HCT116 (cell line): ENCODE data around the gene MIEF1. TPM values are rescaled to one million over a fixed set of nuclear protein-coding genes. Genes with fewer than 3 reads are reported as not detected.

Source experiments
- ATAC-seq: fragments of 200-7000 bp; cut with Tn5 transposase; 2 replicates; pipeline ENCODE4 v1.9.1; 2020; ENCODE audit warnings: mild to moderate bottlenecking, moderate library complexity
- BruUV-seq: library from RNA; stranded (reverse); fragments of 400-500 nt; replicated peaks from 2 replicates; lab custom pipeline; 2021; lab: Mats Ljungman, UMichigan
- CTCF ChIA-PET: fragments of 300-600 bp; sonication (Branson Sonifier 250); formaldehyde crosslinking; loops from one replicate; lab custom pipeline; 2021; ENCODE audit warnings: antibody characterized with exemption; lab: Charles Lee
- POLR2A ChIA-PET: fragments of 300-600, 350-600 bp; sonication (Branson Sonifier 250); formaldehyde crosslinking; loops from one replicate; lab custom pipeline; 2021; ENCODE audit warnings: antibody characterized with exemption; lab: Charles Lee
- RAD21 ChIA-PET, 2 experiments: fragments of 300-600 bp; sonication (Branson Sonifier 250); formaldehyde crosslinking; loops; one replicate each; lab custom pipeline; 2023; ENCODE audit warnings: low total read pairs in 2 of 2; ENCODE audit not compliant: uncharacterized antibody in 2 of 2, unreplicated experiment in 2 of 2, low non-redundant PET in 1 of 2; lab: Charles Lee
- DNase-seq: peaks from one replicate; pipeline ENCODE4 v3.0.0-alpha.2; 2010; ENCODE audit warnings: low read depth, low spot score
- H2AFZ ChIP-seq: fragments of 200-600 bp; shearing (Covaris generic), sonication (generic); 2 replicates; pipeline ENCODE4 v1.6.1; 2017; ENCODE audit warnings: low read depth, mixed run types, mixed read lengths, antibody characterized with exemption, low read length; ENCODE audit not compliant: poor library complexity, severe bottlenecking
- H3K27ac ChIP-seq: 2 replicates; pipeline ENCODE4 v1.5.1; 2012; ENCODE audit warnings: low read depth, low read length
- H3K27me3 ChIP-seq: fragments of 200-600 bp; sonication (generic); 2 replicates; pipeline ENCODE4 v1.6.1; 2016; ENCODE audit warnings: mixed run types, low read length, mixed read lengths; ENCODE audit not compliant: insufficient read depth
- H3K36me3 ChIP-seq, 2 experiments: fragments of 200-500 bp in 1 of 2; fragments of 200-600 bp in 1 of 2; sonication (Bioruptor generic) in 1 of 2; sonication (generic) in 1 of 2; 2 replicates each; pipeline versions ENCODE4 v1.5.1 to v1.6.1; 2014 to 2016; ENCODE audit warnings: low read length in 2 of 2, inconsistent platforms in 1 of 2, mixed read lengths in 1 of 2, mixed run types in 1 of 2; ENCODE audit not compliant: insufficient read depth in 2 of 2, control insufficient read depth in 1 of 2
- H3K4me1 ChIP-seq, 2 experiments: fragments of 200-600 bp in 1 of 2; sonication (generic) in 1 of 2; 2 replicates each; pipeline versions ENCODE4 v1.5.1 to v1.6.1; 2012 to 2017; ENCODE audit warnings: low read length in 2 of 2, inconsistent platforms in 1 of 2, mild to moderate bottlenecking in 1 of 2, mixed read lengths in 1 of 2, mixed run types in 1 of 2, moderate library complexity in 1 of 2; ENCODE audit not compliant: insufficient read depth in 2 of 2, control insufficient read depth in 1 of 2
- H3K4me2 ChIP-seq: fragments of 200-600 bp; sonication (generic); 2 replicates; pipeline ENCODE4 v1.6.1; 2017; ENCODE audit warnings: mixed run types, low read length, mixed read lengths
- H3K4me3 ChIP-seq, 2 experiments: fragments of 200-600 bp in 1 of 2; sonication (generic) in 1 of 2; replicated peaks in 1 of 2; 2 replicates each; pipeline ENCODE4 v1.5.1; 2011 to 2016; ENCODE audit warnings: low read length in 2 of 2, control low read depth in 1 of 2, low read depth in 1 of 2, mild to moderate bottlenecking in 1 of 2, mixed read lengths in 1 of 2, mixed run types in 1 of 2
- H3K79me2 ChIP-seq: fragments of 200-600 bp; sonication (generic); 2 replicates; pipeline ENCODE4 v1.6.1; 2017; ENCODE audit warnings: mild to moderate bottlenecking, mixed run types, low read length, moderate library complexity, mixed read lengths; ENCODE audit not compliant: insufficient read depth
- H3K9ac ChIP-seq: fragments of 200-600 bp; sonication (generic); 2 replicates; pipeline ENCODE4 v1.6.1; 2016; ENCODE audit warnings: low read length, mixed read lengths
- H3K9me2 ChIP-seq: fragments of 200-600 bp; sonication (generic), shearing (Covaris generic); 2 replicates; pipeline ENCODE4 v1.6.1; 2017; ENCODE audit warnings: mixed run types, mild to moderate bottlenecking, moderate library complexity; ENCODE audit not compliant: insufficient read depth
- H3K9me3 ChIP-seq, 2 experiments: fragments of 200-500 bp in 1 of 2; fragments of 200-600 bp in 1 of 2; sonication (Bioruptor generic) in 1 of 2; sonication (generic) in 1 of 2; 2 replicates each; pipeline ENCODE4 v1.6.1; 2014 to 2017; ENCODE audit warnings: low read length in 2 of 2, mixed read lengths in 2 of 2, inconsistent platforms in 1 of 2, low read depth in 1 of 2, mild to moderate bottlenecking in 1 of 2, mixed run types in 1 of 2, moderate library complexity in 1 of 2; ENCODE audit not compliant: control insufficient read depth in 1 of 2, insufficient read depth in 1 of 2
- H4K20me1 ChIP-seq: fragments of 200-600 bp; sonication (generic), shearing (Covaris generic); 2 replicates; pipeline ENCODE4 v1.6.1; 2017; ENCODE audit warnings: mixed run types, mild to moderate bottlenecking, moderate library complexity; ENCODE audit not compliant: insufficient read depth
- ATF3 ChIP-seq: IDR thresholded peaks from 2 replicates; pipeline ENCODE4 v1.6.1; 2012
- EGR1 ChIP-seq: IDR thresholded peaks from 2 replicates; pipeline ENCODE4 v1.6.1; 2012; ENCODE audit warnings: low read depth
- ELF1 ChIP-seq: IDR thresholded peaks from 2 replicates; pipeline ENCODE4 v1.6.1; 2012; ENCODE audit warnings: low read depth, borderline replicate concordance
- EZH2 ChIP-seq: fragments of 200-600 bp; sonication (generic); IDR thresholded peaks from 2 replicates; pipeline ENCODE4 v1.6.1; 2017; ENCODE audit warnings: antibody characterized with exemption, mixed run types
- EZH2phosphoT487 ChIP-seq: fragments of 200-600 bp; IDR thresholded peaks from 2 replicates; pipeline ENCODE4 v1.6.1; 2018; ENCODE audit warnings: antibody characterized with exemption, borderline replicate concordance
- JUND ChIP-seq: IDR thresholded peaks from 2 replicates; pipeline ENCODE4 v1.6.1; 2012
- POLR2AphosphoS5 ChIP-seq: IDR thresholded peaks from 2 replicates; pipeline ENCODE4 v1.6.1; 2011; ENCODE audit warnings: mild to moderate bottlenecking, low read depth, low read length, moderate library complexity
- RAD21 ChIP-seq: IDR thresholded peaks from 2 replicates; pipeline ENCODE4 v1.6.1; 2012; ENCODE audit warnings: low read depth, mild to moderate bottlenecking
- REST ChIP-seq: IDR thresholded peaks from 2 replicates; pipeline ENCODE4 v1.6.1; 2012; ENCODE audit warnings: low read depth
- SP1 ChIP-seq: IDR thresholded peaks from 2 replicates; pipeline ENCODE4 v1.6.1; 2012; ENCODE audit warnings: low read depth
- YY1 ChIP-seq: IDR thresholded peaks from 2 replicates; pipeline ENCODE4 v1.6.1; 2011; ENCODE audit warnings: low read length, low read depth, moderate library complexity, mild to moderate bottlenecking; ENCODE audit not compliant: insufficient replicate concordance; ENCODE audit errors: extremely low read depth
- ZBTB33 ChIP-seq: IDR thresholded peaks from 2 replicates; pipeline ENCODE4 v1.6.1; 2011; ENCODE audit warnings: mild to moderate bottlenecking, low read length, moderate library complexity; ENCODE audit not compliant: insufficient replicate concordance; ENCODE audit errors: extremely low read depth
- ZNF274 ChIP-seq: fragments of 200-500 bp; sonication (Bioruptor generic); IDR thresholded peaks from 2 replicates; pipeline ENCODE4 v1.6.1; 2014; ENCODE audit warnings: mild to moderate bottlenecking, low read depth, low read length, inconsistent platforms
- intact Hi-C: fragments of 100-400 bp; cut with micrococcal nuclease; formaldehyde crosslinking; loops from 2 replicates; pipeline ENCODE4 v1.10.0; 2022
- total RNA-seq: library from RNA; stranded (reverse); gene quantifications from one replicate; pipeline ENCODE4 v1.2.1, GENCODE V29; 2021; ENCODE audit not compliant: unreplicated experiment

MIEF1 gene
- total RNA-seq, 1 experiment from 2014 or later, result 42.8 TPM

DNA sequence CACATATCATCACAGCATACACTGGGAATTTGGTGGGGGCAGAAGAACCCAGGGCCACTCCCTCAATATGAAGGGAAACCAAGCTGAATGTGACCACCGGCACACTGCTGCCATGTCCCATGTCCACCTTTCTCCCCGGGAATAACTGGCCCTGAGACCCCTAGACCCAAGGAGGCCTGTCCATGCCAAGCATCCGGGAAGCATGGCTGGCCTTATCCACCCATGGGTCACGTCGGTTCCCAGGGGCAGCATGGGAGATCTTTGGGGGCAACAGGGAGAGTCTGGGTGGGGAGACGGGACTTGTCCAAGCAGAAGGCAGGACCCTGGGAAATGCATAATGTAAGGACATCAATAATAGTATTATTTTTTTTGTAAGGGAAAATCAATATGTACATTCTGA lies 10.4 kb upstream of the MIEF1 start:
- Histone ChIP-seq H3K9me2 (no peaks in the 10 kb centered on the region), H3K4me2 (no peak overlapping the region), H4K20me1 (no peaks in the 10 kb centered on the region), H3K79me2 (no peaks in the 10 kb centered on the region), H3K27ac (no peak overlapping the region), H3K9me3 (no peaks in the 10 kb centered on the region), H3K36me3 (no peaks in the 10 kb centered on the region), H3K9ac (no peak overlapping the region), H3K4me1 (peaks cover 6 to 29% of the 10 kb centered on the region in 2 experiments), H2AFZ (no peak overlapping the region), H3K27me3 (no peaks in the 10 kb centered on the region), H3K4me3 (no peak overlapping the region)
- intact Hi-C loops, result no loop called here
- CTCF ChIA-PET, result interaction anchor here (9.0 kb wide), 1 partner anchor 38 kb away, joined by 86 read pairs; no protein-coding TSS in a partner anchor
- no peak for DNase-seq
- BruUV-seq, result no TSS peak
- no peak for ATAC-seq
- no peak for TF ChIP-seq EZH2
- TF ChIP-seq RAD21, result no peak
- no peak for TF ChIP-seq ZBTB33
- TF ChIP-seq EGR1, result no peak
- RAD21 ChIA-PET, result no interaction called here
- POLR2A ChIA-PET, result no interaction called here

DNA sequence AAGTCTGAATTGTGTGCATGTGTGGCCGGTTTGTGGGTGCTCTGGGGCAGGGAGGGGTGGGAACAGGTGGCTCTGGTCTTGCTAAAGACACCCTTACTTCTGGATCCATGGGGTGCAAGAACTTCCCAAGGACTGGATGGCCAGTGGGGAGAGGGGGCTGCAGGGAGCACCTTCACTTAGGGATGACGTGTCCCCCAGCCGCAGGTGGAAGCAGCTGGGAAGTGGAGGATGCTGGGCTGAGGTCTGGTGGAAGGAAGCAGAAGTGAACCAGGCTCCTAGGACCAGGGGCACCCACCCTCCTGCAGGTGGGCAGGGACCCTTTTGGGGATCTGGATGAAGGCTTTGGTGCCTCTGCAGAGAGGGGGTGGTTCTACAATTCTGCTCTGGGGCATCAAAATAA lies 9.9 kb upstream of the MIEF1 start:
- intact Hi-C loops, result no loop called here
- H3K4me1 ChIP-seq, result peaks cover 7 to 34% of the 10 kb centered on the region in 2 experiments
- no TSS peak for BruUV-seq
- no peaks in the 10 kb centered on the region for H3K9me2 ChIP-seq
- RAD21 ChIA-PET, result interaction anchor here in 1 of 2 experiments (0.6 kb wide), 1 partner anchor 26 kb away, joined by 5 read pairs; no protein-coding TSS in a partner anchor
- no peaks in the 10 kb centered on the region for H3K27me3 ChIP-seq
- H3K4me3 ChIP-seq, result no peak overlapping the region
- POLR2A ChIA-PET, result no interaction called here
- no peaks in the 10 kb centered on the region for H3K79me2 ChIP-seq
- CTCF ChIA-PET, result interaction anchor here (9.0 kb wide), 1 partner anchor 37 kb away, joined by 86 read pairs; no protein-coding TSS in a partner anchor
- DNase-seq (no peak), ATAC-seq (no peak)
- no peak overlapping the region for H3K9ac ChIP-seq
- no peak overlapping the region for H3K27ac ChIP-seq
- H3K4me2 ChIP-seq, result no peak overlapping the region
- H3K36me3 ChIP-seq, result no peaks in the 10 kb centered on the region
- H3K9me3 ChIP-seq, result no peaks in the 10 kb centered on the region
- no peak overlapping the region for H2AFZ ChIP-seq
- no peaks in the 10 kb centered on the region for H4K20me1 ChIP-seq
- TF ChIP-seq SP1 (no peak), REST (no peak), YY1 (no peak), EGR1 (no peak), ZNF274 (no peak), POLR2AphosphoS5 (no peak), JUND (no peak), ELF1 (no peak), EZH2phosphoT487 (no peak), ATF3 (no peak)
